GM18909 (cell line): ENCODE results near the gene BCL2L11.

Experiments used
- ATAC-seq: cut with Tn5 transposase; IDR thresholded peaks from one replicate; pipeline ENCODE4 v1.9.1; 2021; ENCODE audit warnings: mild to moderate bottlenecking; ENCODE audit not compliant: unreplicated experiment, poor library complexity

The BCL2L11 gene

DNA sequence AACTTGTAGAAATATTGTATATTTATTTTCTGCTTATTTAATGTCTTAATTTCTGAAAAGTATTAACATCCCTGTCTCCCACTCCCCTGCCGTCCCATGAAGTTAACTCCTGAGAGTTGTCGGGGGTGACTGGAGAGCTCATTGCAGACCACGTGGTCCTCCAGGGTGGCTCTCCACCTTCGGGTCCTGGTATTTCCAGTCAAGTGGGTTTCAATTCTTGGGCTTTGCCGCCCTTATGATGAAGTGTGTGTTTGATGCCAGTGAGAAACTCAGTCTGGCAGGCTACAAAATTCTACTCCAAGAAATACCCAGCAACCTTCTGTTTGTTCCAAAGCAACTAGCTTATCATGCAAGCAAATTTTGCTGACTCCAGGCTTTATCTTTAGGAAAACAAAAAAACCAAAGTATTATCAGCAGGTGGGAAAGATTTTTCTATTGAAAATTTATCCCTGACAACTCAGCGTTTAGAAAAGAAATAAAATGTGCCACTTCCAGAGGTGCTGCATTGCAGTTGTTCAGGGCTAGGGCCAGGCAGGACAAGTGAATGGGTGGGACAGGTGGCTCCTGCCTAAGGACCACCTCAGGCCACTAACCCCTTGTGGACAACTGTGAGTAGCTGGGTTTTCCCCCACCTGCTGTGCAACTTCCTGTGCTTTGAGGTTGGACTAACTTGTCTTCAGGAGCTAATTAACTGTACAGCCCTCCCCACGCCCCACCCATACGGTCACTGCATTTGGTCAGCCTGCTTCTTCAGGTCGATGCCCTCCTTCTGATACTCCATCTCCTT lies 46.6 kb downstream of the BCL2L11 start:
- no peak for ATAC-seq

DNA sequence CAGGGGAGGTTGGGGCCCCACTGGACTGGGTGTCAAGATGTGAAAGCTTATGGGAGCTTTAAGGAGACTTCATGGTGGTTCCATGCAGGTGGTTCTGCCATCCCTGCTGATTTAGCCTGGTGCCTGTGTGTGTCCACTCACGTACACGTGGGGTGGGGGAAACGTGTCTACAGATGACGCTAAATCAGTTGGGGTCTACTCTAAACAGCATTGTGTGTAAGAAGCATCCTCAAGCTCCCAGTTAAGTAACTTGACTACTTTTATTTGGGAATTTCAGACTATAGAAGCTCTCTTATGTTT lies 47.1 kb downstream of the BCL2L11 start:
- no peak for ATAC-seq

DNA sequence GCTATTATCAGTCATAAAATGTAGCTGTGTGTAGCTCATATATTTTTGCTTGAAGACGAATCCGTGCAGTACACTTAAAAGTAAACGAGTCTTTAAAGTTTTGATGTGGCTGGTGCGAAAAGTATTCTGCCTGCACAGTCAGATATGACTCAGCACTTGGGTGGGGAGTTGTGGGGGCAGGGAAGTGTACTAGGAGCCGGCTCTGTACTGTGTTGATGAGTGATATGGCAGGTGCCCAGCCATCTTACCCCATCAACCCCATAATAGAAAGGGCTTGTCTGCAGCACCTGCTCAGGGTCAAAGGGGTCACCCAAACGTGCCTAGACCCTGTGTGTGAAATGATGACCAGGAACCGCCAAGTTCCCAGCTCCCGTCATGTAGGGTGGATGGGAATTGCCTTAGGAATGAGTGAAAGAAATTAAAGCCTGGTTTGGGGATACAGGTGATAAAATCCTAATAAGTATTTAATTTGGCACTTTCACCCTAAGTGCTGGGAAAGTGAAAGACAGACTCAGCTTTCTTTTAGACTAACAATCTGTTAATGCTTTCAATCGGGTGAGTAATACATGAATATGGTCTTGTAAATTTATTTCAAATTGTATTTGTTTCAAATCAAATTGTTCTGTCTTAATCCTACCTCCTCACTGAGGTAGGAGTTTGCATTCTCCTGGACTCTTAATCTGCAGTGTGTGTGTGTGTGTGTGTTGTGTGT lies 48.0 kb downstream of the BCL2L11 start:
- ATAC-seq, result peak; percentile 67

DNA sequence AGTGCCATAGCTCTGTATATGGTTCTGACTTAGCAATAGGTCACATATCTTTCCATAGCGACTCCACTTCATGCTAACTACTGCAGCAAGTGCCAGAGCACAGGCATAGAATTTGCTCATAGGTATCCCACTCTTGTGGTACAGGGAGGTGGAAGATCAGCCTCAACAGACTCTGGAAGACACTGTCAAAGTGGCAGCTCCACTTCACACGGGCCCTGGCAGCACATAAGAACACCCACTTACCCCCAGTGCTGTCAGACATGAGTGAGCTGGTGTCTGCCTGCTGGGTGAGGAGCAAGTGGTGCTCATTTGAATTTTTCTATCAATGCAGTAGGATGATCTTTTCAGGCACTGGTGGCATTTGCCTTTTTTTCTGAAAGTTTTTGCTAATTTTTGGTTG lies 48.6 kb downstream of the BCL2L11 start:
- ATAC-seq, result no peak

DNA sequence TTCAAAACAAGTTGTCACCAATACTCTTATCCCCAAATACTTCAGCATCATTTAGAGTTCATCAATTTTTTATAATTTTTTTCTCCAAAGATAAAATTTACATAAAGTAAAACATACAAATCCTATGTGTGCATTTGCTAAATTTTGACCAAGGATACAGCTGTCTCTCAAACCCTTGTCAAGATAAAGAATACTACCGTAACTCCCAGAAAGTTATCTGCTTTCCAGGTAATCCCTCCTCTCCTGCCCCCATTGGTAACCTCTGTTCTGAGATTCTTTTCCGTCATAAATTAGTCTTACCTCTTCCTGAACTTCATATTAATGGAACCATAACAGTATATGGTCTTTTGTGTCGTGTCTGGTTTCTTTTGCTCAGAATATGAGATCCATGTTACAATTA lies 49.2 kb downstream of the BCL2L11 start:
- ATAC-seq, result no peak

DNA sequence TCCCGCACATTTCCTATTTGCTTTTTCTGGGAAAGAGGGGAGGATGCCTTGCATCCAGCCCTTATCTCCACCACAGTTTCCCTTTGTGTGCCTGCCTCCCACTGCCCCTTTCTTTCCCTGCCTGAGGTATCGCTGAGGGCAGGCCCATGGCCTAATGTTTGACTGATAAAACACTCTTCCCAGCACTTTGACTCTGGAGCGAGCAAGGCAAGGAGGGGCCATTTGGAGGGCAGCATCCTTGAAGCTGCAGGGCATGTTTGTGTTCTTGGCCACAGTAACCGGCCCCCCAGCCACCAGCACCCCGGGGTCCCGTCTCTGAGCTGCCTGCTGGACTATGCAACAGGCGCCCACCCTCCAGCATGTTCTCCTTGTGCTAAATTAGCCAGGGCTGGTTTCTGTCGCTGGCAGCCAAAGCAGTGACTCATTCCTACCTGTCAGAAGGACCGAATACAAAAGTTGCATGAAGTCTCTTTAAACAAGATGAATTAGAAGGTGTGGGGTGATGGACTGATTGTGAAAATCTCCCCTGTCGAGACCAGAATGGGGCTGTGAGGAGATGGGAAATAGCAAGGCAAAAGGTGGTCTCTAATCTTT lies 50.7 kb downstream of the BCL2L11 start:
- no peak for ATAC-seq

DNA sequence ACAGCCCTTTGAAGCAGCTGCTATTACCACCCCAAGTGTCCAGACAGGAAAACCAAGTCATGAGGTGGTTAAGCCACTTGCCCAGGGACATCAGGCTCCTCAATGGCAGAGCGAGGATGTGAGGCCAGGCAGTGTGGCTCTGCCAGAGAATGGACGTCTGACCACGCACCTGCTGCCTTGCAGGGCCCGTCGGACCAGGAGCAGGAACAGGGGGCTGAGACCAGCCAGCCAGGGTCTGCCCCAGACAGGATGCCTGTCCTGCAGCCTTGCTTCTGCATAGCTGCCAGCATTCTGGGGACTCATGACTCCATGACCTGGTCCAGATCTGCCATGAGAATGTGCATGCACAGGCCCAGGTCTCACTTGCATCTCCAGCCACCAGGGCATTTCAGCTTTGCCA lies 52.0 kb downstream of the BCL2L11 start:
- no peak for ATAC-seq

DNA sequence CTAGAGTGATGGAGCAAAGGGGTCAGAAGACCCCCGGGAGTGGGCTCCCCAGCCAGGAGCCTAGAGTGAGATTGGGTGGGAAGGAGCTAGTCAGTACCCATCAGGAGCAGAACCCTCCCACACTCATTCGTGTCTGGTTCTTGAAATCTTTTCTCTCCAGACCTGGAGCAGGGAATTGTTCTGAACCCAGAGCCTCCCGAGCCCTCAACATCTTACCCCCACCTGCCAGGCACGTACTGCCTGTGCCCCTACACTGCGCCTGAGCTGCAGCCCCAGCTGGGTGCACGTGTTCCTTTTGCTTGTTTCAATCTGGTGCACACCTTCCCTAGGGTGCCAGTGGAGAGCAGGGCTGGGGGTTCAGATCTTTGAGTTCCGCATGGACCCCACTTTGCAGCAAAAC lies 52.6 kb downstream of the BCL2L11 start:
- ATAC-seq, result no peak

DNA sequence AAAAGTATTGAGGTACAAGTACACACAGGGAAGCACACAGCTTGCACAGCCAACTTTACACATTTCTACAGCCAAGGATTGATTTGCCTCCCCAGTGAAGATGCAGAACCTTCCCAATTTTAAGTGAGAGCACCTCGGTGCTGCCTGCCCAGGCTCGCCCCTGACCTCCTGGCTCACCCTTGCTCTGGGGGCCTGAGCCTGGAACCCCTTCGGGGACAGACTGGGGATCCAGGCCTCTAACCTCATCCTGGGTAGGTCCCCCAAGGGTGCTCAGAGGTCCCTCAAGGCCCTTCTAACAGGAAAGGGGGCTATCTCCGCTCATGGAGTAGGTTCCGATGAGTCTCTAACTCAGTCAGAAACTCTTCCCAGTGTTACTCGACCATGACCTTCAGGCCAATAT lies 53.1 kb downstream of the BCL2L11 start:
- ATAC-seq, result no peak

DNA sequence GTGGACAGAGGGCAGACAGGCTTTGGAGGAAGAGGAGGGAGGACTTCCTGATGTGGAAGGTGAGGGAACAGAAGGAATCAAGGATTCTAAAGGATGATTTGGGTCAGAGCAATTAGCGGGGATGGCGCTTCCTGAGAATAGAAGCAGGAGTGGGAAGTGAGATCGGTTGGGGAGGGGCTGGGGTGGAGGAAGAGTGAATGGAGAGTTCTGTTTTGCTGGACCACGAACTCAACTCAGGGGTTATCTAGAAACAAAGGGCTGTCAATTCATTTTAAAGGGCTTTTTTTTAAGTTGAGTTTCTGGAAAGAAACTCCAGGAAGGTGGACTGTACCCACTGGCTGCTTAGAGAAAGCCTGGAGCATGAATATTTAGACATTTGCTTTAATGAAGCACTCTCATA lies 54.9 kb downstream of the BCL2L11 start:
- no peak for ATAC-seq

DNA sequence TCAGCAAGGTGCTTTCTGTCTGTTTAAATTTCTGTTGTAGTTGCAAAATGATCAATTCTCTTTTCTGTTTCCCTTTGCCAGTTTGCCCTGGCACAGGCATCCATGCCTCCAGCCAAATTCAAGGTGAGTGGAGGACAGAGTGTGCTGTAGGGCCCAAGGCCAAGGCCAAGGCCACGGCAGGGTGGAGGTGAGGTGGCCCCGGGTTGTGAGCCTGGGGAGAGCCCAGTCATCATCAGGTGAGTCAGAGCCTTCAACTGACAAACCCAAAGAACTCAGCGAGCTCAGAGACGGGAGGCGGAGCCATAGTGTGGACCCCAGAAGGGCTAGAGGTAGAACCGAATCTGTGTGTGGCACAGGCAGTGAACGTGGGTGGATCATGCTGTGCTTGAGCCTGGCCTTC lies 55.7 kb downstream of the BCL2L11 start:
- no peak for ATAC-seq

DNA sequence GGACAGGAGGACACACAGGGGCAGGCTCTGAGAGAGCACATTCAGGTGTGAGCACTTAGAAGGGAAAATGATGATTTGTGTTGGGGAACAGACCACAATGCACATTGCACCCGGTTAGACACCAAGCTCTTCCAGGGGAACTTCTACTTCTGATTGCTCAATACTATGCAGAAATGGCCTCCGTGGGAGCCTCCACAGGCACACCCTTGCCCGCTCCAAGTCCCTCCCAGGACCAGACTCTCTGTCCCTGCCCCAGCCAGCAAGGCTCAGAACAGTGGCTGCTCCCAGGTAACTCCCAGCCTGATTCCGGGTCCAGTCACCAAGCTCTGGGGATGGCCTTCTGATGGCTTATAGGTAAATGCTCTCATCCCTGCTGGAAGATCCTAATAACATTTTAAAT lies 56.2 kb downstream of the BCL2L11 start:
- no peak for ATAC-seq

DNA sequence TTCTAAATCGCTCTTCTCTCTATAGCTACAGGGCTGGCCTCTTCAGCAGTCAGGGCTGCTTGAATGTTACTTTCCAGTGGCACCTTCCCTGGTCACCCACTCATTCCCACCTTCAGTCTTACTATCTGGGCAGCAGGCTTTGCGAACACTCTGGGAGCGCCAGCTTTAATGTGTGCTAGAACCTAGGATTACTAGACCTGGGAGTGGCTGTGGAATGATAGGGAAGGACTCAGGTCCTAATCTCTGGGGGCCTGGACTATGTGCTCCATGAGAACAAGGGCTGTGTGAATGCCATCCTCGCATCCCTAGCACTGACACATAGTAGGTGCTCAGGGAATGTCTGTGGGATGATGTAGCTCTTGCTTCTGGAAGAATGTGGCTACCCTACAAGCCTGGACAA lies 57.6 kb downstream of the BCL2L11 start:
- no peak for ATAC-seq

DNA sequence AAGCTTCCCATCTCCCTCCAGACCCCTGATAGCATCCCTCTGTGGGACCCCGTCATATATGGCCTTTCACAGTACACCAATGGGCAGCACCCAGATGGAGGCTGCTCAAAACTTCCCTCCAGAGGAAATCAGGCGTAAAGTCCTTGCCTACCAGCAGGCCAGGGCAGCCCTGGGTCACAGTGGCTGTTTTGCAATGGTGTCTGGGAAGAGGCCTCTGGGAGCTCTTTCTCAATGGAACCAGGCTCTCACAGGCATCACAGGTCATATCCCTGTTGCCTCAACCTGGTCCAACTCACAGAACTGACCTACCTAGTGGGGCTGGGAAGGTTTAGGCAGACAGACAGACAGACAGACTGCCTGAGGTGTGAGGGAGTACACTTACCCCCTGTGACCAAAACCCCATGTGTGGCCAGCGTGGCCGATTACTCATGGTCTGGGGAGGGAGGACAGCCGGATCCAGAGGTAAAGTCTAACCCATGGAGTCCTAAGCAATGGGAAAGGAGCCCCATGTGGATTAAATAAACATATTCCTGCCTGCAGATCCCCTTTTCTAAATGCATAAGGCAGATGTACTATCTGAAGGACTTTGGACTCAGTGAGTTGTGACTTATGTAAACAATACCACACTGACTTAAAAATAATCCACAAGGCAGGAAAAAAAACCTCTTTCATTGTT lies 58.2 kb downstream of the BCL2L11 start:
- no peak for ATAC-seq

DNA sequence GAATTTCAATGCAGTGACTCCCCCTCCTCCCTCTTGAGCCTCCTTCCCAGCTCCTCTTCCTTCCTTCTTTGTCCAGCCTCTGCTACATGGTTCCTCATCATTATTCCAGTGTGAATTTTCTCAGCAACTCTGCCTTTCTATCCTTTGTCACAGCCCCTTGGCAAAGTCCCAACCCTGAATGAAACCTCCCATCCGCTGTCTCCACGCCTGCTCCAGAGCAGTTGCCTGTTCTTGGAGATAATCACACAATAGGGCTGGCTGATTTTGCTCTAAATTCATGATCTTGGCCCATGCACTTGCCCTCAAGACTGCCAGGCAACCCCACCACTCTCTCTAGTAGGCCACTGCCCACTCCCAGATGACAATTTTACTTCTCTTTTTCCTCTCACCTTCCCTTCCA lies 61.4 kb downstream of the BCL2L11 start:
- no peak for ATAC-seq

DNA sequence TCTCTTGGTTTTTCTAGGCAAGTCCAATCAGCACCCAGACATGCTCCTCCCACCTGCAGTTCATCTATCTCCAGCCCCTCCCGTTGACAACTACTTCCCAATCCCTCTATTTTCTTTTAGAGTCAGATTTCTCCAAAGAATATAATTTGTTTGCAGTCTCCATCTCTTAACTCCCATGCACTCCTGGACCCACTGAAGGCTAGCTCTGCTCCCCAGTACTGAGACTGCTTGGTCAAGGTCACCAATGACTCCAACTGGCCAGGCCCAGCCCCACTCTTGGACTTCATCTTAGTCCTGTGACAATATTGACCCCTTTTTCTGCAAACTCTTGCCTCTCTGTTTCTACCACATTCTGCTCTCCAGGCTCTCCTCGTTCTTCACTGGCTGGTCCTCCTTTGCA lies 62.0 kb downstream of the BCL2L11 start:
- ATAC-seq, result no peak

DNA sequence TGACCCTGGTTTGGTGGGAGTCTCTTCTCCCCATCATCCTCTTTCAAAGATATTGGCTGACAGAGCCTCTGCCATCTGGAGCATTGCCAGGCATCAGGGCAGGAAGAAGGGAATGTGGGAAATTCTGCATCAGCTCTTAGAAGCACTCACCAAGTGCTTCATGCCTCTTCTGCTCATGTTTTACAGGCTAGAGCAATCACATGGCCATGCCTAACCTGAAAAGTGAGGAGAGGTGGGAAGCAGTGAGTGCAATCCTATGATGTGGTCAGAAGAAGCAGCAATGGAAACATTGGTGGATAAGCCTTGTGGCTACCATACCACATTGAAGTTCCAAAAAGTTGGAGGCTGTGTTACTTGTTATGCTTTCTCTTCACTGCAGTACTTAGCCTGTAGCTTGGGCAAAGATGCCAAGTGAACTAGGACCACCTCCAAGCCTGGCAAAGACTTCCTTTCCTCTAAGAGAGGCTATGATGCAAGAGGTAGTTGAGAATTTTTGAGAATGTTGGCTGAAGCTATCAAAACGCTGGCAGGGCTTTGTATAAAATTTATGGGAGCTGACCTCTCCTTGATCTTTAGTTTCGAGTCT lies 64.1 kb downstream of the BCL2L11 start:
- ATAC-seq, result no peak

DNA sequence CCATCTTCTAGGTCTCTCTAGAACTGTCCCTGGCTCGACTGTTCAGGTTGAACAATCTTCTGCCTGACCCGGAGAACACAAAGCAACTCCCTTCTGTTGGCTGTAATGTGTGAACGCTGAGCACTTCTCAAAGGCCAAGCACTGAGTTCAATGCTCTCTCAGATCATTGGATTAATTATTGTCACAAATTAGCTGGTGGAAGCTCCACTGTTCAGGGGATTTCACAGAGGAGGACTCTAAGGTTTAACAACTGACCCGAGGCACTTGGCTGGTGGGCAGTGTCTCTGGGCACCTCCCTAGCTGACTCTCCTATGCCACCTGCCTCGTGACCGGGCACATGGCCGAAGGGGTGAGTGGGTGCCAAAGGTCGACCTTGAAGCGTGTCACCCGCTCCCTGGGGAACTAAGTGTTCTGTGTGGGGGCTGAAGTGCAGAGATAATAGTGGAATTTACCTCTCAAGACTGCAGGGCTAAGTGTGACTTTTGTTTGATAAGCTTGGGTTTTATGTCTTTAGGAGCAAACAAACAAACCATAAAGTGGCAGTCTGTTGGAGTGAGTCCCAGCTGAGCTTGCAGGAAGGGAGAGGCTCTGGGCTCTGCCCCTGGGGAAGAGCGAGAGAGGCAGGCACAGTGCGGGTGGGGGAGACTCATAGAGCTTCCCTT lies 64.8 kb downstream of the BCL2L11 start:
- no peak for ATAC-seq

DNA sequence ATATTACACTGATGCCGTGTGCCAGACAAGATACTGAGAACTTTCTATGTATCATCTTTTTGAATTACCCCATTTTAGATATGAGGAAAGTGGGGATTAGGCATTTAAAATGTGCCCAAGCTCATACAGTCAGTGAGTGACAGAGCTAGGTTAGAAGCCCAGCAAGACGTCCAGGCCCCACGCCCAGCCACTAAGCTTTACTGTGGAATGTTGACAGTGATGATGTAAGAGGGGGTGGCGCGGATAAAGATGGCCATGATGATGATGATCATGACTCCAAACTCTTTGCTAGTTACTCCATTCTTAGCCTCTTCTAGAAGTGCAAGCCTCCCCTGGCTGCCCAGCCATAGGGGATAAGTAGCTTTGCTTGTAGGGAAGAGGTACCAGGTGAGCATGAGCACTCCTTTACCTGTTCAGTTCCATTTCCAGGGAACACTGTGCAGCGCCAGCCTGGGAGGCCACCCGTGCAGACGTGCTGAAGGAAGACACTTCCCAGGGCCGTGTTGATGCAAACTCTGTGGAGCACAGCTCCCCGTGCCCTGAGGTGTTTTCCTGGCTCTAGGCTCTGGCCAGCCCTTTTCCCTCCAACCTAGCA lies 65.5 kb downstream of the BCL2L11 start:
- ATAC-seq, result no peak

DNA sequence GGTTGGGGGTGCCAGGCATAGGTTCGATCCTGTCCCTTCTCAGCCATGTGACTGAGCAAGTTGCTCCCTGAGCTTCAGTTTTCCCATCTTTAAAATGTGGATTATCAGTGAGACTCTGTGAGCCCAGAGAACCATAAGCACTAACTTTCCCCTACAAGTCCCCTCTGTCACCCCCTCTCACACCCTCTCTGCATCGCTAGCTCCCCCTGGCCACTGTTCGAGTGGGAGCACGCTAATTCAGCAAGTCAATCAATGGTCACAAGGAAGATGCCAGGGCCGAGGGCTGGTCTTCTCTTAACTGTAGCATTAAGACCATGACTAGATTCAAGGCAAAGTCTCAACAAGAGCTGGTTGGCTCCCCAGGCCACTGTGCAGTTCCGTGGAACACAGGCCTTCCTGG lies 66.2 kb downstream of the BCL2L11 start:
- ATAC-seq, result no peak
